ENCODE measurements around the gene NDUFA12.

The NDUFA12 gene

GRCh38 chr12:94925729-94926128 lies 77.8 kb downstream of the NDUFA12 start:
- Histone ChIP-seq H3K9ac (ENCODE audit: low read depth in 1 of 2, low read length in 2 of 2) (no peak overlapping the region), H3K36me3 (ENCODE audit: control insufficient read depth in 2 of 2, insufficient read depth in 2 of 2, low read length in 2 of 2) (no peaks in the 10 kb centered on the region), H3K27ac (ENCODE audit: low read depth in 2 of 2, low read length in 2 of 2) (no peak overlapping the region), H3K27me3 (ENCODE audit: control insufficient read depth in 2 of 2, insufficient read depth in 2 of 2, low read length in 2 of 2) (no peaks in the 10 kb centered on the region), H3K4me1 (ENCODE audit: control insufficient read depth in 2 of 2, insufficient read depth in 2 of 2, low read length in 2 of 2) (no peaks in the 10 kb centered on the region), H3K4me3 (ENCODE audit: low read length in 2 of 2) (no peak overlapping the region), H3K9me3 (ENCODE audit: control insufficient read depth in 2 of 2, low read length in 2 of 2) (no peaks in the 10 kb centered on the region)

GRCh38 chr12:94925206-94925605 lies 78.3 kb downstream of the NDUFA12 start:
- Histone ChIP-seq H3K36me3 (ENCODE audit: control insufficient read depth in 2 of 2, insufficient read depth in 2 of 2, low read length in 2 of 2) (no peaks in the 10 kb centered on the region), H3K9me3 (ENCODE audit: control insufficient read depth in 2 of 2, low read length in 2 of 2) (no peaks in the 10 kb centered on the region), H3K4me1 (ENCODE audit: control insufficient read depth in 2 of 2, insufficient read depth in 2 of 2, low read length in 2 of 2) (no peaks in the 10 kb centered on the region), H3K9ac (ENCODE audit: low read depth in 1 of 2, low read length in 2 of 2) (no peak overlapping the region), H3K27ac (ENCODE audit: low read depth in 2 of 2, low read length in 2 of 2) (no peak overlapping the region), H3K4me3 (ENCODE audit: low read length in 2 of 2) (no peak overlapping the region), H3K27me3 (ENCODE audit: control insufficient read depth in 2 of 2, insufficient read depth in 2 of 2, low read length in 2 of 2) (no peaks in the 10 kb centered on the region)

- no peaks in the 10 kb centered on the region for H3K4me1 ChIP-seq (ENCODE audit: control insufficient read depth in 2 of 2, insufficient read depth in 2 of 2, low read length in 2 of 2)
- H3K27me3 ChIP-seq (ENCODE audit: control insufficient read depth in 2 of 2, insufficient read depth in 2 of 2, low read length in 2 of 2), result no peaks in the 10 kb centered on the region
- H3K27ac ChIP-seq (ENCODE audit: low read depth in 2 of 2, low read length in 2 of 2), result no peak overlapping the region
- H3K9ac ChIP-seq (ENCODE audit: low read depth in 1 of 2, low read length in 2 of 2), result no peak overlapping the region
- no peak overlapping the region for H3K4me3 ChIP-seq (ENCODE audit: low read length in 2 of 2)
- H3K9me3 ChIP-seq (ENCODE audit: control insufficient read depth in 2 of 2, low read length in 2 of 2), result no peaks in the 10 kb centered on the region
- no peaks in the 10 kb centered on the region for H3K36me3 ChIP-seq (ENCODE audit: control insufficient read depth in 2 of 2, insufficient read depth in 2 of 2, low read length in 2 of 2)
Observed at GRCh38 chr12:94922561-94922960, 80.9 kb downstream of the NDUFA12 start.

Measured in mucosa of rectum (tissue), 2 donors.